HG03159 (cell line): ENCODE results near the gene ARSG.
A peak's percentile ranks its signal among the peaks of the same experiment; 100 is the strongest.
"Not testable (repeated sequence)": the region's sequence is repeated elsewhere in the genome, so short reads cannot be mapped to it uniquely, and the experiment has no call there.

ENCODE experiments used
- ATAC-seq: cut with Tn5 transposase; IDR thresholded peaks from one replicate; pipeline ENCODE4 v1.9.1; 2021; ENCODE audit warnings: mild to moderate bottlenecking, moderate library complexity; ENCODE audit not compliant: unreplicated experiment

ARSG gene

GRCh38 chr17:68327823-68328557, 36.7 kb downstream of the ARSG start:
- no peak for ATAC-seq

- ATAC-seq: no peak
Observed at GRCh38 chr17:68328676-68329075, 37.4 kb downstream of the ARSG start.

DNA sequence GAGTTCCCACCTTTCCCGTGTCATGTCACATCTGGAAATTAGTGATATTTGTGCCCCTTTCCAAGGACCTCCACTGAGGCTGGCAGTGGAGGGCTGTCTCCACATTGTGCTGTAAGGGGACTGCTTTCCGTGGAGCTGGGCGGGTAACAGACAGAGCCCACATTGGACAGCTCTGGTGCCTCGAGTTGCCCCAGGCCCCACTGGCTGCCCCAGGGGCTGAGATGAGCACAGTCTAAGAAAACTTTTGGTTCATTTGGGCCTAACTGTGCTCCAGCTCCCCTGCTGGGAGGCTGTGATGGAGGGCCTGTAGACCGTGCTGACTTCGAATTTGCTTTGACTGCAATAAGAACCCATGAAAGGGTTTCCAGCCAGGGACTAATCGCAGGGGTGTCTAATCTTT, 38.0 kb downstream of the ARSG start:
- ATAC-seq: no peak

DNA sequence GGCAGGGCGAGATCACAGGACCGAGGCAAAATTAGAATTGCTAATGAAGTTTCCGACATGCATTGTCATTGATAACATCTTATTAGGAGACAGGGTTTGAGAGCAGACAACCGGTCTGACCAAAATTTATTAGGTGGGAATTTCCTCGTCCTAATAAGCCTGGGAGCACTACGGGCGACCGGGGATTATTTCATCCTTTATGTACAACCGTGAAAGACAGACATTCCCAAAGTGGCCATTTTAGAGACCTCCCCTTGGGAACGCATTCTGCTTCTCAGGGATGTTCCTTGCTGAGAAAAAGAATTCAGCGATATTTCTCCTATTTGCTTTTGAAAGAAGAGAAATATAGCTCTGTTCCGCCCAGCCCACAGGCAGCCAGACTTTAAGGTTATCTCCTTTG, 40.6 kb downstream of the ARSG start:
- ATAC-seq: not testable (repeated sequence)

GRCh38 chr17:68334393-68334792, 43.1 kb downstream of the ARSG start:
- no peak for ATAC-seq

GRCh38 chr17:68341482-68341881, 50.2 kb downstream of the ARSG start:
- no peak for ATAC-seq

GRCh38 chr17:68343976-68344375, 52.7 kb downstream of the ARSG start:
- no peak for ATAC-seq

DNA sequence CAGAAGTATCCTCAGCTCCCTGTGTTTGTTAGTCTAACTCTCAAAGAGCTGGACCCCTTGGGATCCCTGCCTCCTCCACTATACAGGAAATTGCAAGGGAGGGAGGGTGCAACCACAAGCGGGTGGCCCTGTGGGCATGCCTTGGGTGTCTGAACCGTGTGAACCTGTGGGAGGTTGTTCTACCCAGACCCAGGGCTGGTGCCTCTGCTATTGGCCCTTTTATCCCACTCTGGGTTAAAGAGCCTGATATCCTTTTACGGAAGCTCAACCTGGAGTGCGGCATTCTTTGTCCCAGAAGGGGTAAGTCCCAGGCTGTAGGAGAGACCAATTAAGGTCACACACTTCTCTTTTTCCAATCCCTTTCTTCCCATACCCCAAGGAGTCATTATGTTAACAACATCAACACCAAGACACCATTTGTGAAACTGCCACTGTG, 53.4 kb downstream of the ARSG start:
- ATAC-seq: no peak

- ATAC-seq: peak; percentile 70
Observed at GRCh38 chr17:68346448-68346847, 55.2 kb downstream of the ARSG start.

GRCh38 chr17:68347380-68347779, 56.1 kb downstream of the ARSG start:
- ATAC-seq: no peak

- ATAC-seq: peak; percentile 51
Observed at GRCh38 chr17:68349157-68349556, 57.9 kb downstream of the ARSG start.

- no peak for ATAC-seq
Observed at GRCh38 chr17:68351395-68351794, 60.1 kb downstream of the ARSG start.

DNA sequence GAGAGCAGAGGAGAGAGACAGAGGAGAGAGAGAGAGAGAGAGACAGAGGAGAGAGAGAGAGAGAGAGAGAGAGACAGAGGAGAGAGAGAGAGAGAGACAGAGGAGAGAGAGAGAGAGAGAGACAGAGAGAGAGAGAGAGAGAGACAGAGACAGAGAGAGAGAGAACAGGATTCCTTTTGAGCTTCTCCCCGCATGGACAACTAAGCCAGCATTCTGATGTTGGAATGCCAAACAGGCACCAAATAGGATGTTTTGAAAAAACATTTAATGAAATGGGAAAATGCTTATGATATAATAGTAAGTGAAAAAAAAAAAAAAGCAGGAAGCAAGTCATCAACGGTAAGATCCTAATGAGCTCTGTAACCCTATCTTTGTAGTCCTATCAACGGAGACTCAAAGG, 60.7 kb downstream of the ARSG start:
- ATAC-seq: no peak

DNA sequence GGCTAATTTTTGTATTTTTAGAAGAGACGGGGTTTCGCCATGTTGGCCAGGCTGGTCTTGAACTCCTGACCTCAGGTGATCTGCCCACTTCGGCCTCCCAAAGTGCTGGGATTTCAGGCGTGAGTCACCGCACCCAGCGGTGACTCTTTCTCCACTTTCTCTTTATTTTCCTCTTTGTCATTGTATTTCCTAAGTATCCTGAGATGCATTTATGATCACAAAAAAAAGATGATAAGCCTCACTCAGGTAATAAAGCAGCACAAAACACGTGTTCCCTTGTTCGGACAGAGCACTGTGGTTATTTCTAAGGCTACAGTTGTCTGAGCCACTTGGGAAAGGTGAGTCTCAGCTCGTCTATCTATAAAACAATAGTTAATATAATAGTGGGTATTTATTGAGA, 61.4 kb downstream of the ARSG start:
- not testable (repeated sequence) for ATAC-seq

- ATAC-seq: no peak
Observed at GRCh38 chr17:68353111-68353521, 61.8 kb downstream of the ARSG start.

DNA sequence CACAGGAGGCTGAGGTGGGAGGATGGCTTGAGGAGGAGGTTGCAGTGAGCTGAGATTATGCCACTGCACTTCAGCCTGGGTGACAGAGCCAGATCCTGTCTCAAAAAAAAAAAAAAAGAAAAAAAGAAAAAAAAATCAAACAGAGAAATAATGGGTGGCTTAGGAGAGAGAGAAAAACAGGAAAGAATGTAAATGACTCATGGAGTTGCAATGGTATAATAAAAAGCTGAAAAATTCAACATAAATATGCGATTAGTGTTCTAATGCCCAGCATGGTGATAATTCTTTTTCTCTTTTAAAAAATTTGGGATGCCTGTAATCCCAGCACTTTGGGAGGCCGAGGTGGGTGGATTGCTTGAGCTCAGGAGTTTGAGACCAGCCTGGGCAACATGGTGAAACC, 63.0 kb downstream of the ARSG start:
- ATAC-seq: not testable (repeated sequence)

GRCh38 chr17:68355108-68355507, 63.8 kb downstream of the ARSG start:
- ATAC-seq: not testable (repeated sequence)

- ATAC-seq: peak; percentile 78
Observed at GRCh38 chr17:68356520-68356919, 65.2 kb downstream of the ARSG start.

GRCh38 chr17:68356949-68357455, 65.7 kb downstream of the ARSG start:
- no peak for ATAC-seq

DNA sequence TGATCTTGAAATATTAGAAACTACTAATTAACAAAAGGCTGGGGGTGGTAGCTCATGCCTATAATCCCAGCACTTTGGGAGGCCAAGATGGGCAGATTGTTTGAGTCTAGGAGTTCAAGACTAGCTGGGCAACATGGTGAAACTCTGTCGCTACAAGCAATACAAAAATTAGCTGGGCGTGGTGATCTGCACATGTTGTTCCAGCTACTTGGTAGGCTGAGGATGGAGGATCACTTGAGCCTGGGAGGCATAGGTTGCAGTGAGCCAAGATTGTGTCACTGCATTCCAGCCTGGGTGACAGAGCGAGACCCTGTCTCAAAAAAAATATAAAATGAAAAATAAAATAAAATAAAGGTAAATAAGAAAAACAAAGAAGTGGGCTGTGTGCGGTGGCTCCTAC, 66.6 kb downstream of the ARSG start:
- no peak for ATAC-seq

DNA sequence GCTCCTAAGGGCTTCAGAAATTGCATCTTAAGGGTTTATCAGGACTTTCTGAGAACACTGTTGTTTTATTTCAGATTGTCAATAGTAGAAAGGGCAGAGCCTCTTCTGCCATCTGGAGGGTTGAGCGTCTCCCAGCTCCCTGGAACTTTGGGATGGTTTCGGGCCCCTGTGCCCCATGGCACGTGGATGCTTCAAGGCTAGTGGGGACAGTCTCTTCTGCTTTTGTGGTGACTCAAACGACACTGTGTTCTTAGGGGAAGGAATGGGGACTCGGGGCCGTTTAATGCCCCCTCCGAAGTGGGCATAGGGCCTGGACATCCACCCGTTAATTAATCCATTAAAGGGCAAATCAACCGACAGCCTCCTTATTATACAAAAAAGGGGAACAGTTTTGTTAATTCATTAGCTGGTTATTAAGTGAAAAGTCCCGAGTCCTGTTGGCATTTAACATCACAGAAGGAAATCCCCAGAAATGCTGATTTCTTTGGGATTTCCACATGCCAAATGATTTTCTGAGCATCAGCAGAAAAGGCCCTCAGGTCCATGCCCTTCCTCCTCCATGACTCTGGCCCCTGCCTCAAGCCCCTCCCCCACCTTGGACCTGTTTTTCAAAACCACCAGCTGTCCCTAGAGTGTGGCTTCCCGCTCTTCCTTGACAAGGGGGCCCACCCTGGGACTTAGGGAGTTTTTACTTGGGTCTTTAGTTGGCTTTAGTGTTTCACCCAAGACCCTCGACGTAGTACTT, 68.7 kb downstream of the ARSG start:
- no peak for ATAC-seq

- ATAC-seq: no peak
Observed at GRCh38 chr17:68365469-68365868, 74.2 kb downstream of the ARSG start.
